Vagina (tissue), 2 donors: ENCODE data around the gene AGBL4.

Source experiments
- POLR2A ChIP-seq, 2 donors: fragments of 450-650 bp; IDR thresholded peaks; one replicate each; pipeline ENCODE4 v1.6.1; 2017; ENCODE audit warnings: antibody characterized with exemption in 2 of 2, mild to moderate bottlenecking in 2 of 2, moderate library complexity in 2 of 2
- POLR2AphosphoS5 ChIP-seq, 2 donors: sonication (generic); formaldehyde crosslinking; IDR thresholded peaks; one replicate each; pipeline ENCODE4 v1.9.0; 2017; ENCODE audit warnings: antibody characterized with exemption in 2 of 2, mild to moderate bottlenecking in 2 of 2, low read depth in 1 of 2; ENCODE audit not compliant: insufficient read depth in 1 of 2
- TF ChIP-seq, protein P1 (sequence below), 3 experiments: fragments of 450-650 bp in 2 of 3; fragments of 200-600 bp in 1 of 3; sonication (generic) in 1 of 3; IDR thresholded peaks; one replicate each; pipeline ENCODE4 v1.5.1; 2017 to 2019; ENCODE audit warnings: antibody characterized with exemption in 3 of 3, mild to moderate bottlenecking in 2 of 3, moderate library complexity in 2 of 3

DNA sequence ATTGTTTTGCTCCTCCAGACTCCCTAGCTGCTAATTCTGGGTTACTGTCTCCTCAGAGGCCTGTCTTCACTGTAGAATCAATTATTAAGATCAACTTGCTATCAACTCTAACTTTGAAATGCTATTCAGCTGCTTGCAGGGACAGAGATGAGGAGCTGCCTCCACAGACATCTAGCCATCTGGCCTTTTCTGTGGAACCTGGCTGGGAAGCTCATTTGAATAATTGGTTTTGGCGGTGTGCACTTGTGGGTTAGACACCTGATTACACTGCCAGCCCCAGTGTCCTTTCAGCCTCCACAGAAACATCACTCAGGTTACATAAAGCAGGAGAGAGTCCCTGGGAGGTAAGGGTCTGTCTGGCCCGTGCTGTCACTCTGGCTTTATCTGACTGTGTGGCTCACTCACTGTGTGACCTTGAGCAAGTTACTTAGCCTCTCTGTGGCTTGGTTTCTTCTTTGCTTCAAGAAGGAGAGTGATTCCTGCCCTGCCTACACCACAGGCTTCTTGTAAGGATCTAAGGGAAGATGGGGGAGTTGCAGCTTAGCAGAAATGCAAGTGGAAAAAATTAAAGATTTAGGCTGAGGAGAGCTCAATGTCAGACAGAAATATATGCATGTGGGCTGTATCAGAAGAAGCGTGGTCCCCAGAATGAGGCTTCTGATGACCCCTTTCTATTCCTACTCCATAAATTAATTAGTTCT is 1378.7 kb downstream of the AGBL4 start:
- TF ChIP-seq POLR2AphosphoS5 (IDR thresholded peaks at IDR 0.05; ENCODE audit: insufficient read depth in 1 of 2, low read depth in 1 of 2) (no peak), POLR2A (IDR thresholded peaks at IDR 0.05) (no peak)
- TF ChIP-seq, protein P1, sequence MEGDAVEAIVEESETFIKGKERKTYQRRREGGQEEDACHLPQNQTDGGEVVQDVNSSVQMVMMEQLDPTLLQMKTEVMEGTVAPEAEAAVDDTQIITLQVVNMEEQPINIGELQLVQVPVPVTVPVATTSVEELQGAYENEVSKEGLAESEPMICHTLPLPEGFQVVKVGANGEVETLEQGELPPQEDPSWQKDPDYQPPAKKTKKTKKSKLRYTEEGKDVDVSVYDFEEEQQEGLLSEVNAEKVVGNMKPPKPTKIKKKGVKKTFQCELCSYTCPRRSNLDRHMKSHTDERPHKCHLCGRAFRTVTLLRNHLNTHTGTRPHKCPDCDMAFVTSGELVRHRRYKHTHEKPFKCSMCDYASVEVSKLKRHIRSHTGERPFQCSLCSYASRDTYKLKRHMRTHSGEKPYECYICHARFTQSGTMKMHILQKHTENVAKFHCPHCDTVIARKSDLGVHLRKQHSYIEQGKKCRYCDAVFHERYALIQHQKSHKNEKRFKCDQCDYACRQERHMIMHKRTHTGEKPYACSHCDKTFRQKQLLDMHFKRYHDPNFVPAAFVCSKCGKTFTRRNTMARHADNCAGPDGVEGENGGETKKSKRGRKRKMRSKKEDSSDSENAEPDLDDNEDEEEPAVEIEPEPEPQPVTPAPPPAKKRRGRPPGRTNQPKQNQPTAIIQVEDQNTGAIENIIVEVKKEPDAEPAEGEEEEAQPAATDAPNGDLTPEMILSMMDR (IDR thresholded peaks at IDR 0.05), result no peak
